Amniotic stem cell (primary cell): Measurements from ENCODE around the gene MAPK10.
"Not testable (repeated sequence)": the region's sequence is repeated elsewhere in the genome, so short reads cannot be mapped to it uniquely, and the experiment has no call there.

Source experiments
- DNase-seq: peaks from one replicate; lab custom pipeline; 2025; lab: John Stamatoyannopoulos, UW

Gene MAPK10

DNA sequence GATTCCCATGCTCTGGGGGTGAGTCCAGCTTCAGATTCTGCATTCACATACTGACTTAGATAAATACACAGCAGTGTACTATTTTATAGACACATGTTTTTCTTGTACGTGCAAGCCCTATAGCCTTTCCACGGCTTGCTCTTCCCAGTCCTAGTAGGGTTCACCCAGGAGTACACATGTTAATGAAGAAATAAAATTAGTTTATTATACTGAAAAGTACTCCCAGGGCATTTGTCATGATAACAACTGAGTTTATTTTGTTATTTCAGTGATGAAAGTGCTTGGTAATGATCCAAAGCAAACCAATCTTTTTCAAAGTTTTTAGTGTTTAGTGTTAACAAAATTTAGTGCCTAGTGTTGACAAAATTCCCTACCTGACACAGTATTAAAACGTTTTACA, 21.3 kb downstream of the MAPK10 start:
- DNase-seq = no peak

- no peak for DNase-seq
Measured at GRCh38 chr4:86334020-86334750, 25.7 kb downstream of the MAPK10 start.

- DNase-seq = no peak
Measured at GRCh38 chr4:86333236-86333635, 26.6 kb downstream of the MAPK10 start.

DNA sequence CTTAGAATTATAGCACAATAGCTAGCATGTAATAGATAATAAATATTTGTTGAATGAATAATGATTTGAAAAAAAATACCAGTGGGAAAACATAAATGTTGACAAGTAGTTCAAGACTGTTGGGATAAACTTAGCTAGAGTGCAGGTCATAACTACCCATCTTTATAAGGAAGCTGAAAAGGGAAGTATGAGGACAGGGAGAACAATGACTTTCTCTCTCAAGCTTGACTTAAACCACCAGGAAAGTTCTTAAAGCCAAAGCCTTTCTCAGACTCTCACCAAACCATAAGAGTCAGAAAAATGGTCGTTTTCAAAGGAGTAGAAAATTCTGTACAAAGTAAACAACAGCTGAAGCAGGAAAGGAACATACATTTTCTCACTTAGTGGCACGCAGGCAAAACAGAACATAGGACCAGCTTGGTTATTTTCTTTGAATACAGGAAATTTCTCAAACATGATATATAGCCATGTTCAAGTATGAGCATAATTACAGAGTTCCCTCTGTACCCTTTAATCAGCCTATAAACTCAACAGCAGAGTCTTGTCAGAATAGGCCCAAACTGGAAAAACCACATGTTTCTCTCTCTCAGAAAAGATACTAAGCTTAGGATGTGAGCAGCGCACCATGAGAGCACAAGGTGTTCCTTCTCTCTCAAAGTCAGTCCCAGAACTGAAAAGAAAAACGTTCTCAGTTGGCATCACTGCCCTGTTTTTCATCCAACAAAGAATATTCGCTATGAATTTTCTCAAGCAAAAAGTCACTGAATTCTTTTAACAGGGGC, 28.7 kb downstream of the MAPK10 start:
- DNase-seq = no peak

DNA sequence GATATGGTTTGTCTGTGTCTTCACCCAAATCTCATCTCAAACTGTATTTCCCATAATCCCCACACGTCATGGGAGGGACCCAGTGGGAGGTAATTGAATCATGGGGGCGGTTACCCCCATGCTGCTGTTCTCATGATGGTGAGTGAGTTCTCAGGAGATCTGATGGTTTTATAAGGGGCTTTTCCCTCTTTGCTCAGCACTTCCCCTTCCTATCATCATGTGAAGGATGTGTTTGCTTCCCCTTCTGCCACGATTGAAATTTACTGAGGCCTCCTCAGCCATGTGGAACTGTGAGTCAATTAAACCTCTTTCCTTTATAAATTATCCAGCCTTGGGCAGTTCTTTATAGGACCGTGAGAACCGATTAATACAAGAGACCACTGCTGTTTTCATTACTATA, 29.4 kb downstream of the MAPK10 start:
- not testable (repeated sequence) for DNase-seq

GRCh38 chr4:86329431-86329830, 30.4 kb downstream of the MAPK10 start:
- DNase-seq = no peak

DNA sequence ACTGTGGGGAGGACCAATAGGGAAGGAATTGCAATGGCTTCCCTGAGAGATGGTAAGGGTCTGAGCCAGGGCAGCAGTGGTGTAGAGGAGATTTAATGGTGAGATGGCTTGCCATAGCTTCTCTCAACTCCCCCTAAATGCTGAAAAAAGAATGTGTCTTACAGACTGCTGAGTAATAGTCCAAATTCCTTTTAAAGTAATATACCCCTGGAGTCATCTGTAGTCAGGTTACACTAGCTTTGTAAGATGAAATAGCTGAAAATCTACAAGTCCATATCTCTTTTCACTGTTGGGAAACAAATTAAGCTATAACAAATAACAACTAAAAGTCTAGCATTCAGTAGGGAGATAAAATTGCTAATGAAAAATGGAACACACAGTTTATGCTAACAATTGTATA, 33.5 kb downstream of the MAPK10 start:
- peak; percentile 7 for DNase-seq

DNA sequence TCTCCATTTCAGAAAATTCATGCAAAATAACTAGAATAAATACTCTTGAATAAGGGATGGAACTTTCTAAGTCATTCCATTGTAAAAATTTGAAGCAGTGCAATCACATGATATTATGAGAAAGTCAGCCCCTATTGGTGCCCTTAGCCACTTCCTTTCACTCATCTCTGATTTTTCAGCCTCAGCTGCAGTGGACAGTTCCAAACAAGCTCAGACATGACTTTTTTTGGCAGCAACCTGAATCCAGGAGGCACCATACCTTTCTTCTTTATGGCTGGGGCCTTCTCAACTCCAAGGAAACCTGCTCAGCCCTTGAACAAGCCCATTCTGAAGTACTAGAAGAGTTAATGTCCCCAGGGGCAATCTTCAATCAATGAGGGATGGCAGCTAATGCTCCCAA, 40.5 kb downstream of the MAPK10 start:
- DNase-seq = no peak

DNA sequence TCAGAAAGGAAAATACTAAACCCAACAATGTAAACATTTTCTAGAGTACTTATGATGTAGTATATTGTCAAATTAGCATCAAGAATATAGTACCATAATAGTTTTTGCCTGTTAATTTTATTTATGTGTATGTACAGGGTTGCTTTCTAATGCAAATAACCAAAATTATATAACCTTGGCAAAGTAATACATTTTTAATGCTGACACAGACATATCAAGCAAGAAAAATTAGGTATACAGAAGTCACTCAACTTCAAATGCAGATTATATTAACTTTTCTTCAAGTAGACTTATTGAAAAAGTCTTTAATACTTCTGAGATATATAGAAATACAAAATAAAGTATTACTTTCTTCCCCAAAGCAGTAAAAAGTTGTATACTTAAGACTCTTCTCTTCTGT, 44.3 kb downstream of the MAPK10 start:
- DNase-seq = no peak

GRCh38 chr4:86313656-86314055, 46.2 kb downstream of the MAPK10 start:
- no peak for DNase-seq

DNA sequence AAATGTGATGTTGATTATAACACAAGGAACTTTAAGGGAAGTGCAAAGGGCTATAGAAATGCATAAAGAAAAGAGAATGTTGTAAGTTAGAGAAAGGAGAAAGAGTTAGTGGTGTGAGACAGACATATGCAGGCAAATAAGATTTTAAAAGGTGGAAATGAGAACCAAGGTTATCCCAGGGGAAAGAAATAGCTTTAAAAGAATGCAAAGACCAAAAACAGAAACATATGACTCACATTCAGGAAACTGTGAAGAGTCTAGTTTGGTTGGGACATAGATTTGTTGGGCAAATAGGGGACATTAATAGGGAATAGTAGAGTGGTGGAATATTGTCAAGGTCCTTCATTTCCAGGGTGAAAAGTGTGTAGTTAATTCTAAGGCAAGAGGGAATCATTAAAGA, 52.4 kb downstream of the MAPK10 start:
- DNase-seq = no peak

DNA sequence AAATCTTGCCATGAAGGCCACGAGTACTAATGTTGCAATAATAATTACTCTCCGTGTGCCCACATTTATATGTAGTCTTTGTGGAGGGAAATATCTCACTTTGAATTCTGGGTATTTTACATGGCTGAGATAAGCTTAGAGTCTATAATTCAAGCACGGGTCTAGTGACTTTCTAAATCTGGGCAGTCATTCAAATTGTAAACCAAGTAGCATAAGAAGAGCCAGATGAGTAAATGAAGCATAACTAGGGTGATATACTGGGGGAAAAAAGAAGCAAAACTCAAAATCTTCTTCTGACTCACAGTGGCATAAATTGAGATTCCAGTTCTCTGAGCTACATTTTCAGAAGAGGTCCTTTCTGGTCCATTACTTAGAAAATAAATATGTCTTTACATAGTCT, 53.0 kb downstream of the MAPK10 start:
- DNase-seq = peak; percentile 35

DNA sequence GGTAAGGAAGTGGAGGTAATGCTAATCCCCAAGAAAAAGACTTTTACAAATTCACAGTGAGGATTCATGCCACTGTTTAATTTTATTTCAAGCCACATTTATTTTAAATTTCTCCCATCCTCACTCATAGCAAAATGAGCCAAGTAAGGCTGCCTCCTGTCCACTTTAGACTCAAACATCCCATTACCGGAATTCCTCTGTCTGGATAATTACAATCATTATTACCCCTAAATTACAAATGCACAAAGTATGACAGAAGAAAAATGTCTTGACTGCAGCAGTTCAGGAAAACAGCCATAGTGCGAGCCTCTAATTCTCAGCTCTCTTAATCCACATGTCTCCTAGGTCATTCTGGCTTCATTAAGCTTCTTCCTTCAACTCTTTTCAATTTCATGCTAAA, 57.0 kb downstream of the MAPK10 start:
- DNase-seq = no peak

- no peak for DNase-seq
Measured at GRCh38 chr4:86302251-86302650, 57.6 kb downstream of the MAPK10 start.

GRCh38 chr4:86300516-86300915, 59.3 kb downstream of the MAPK10 start:
- DNase-seq = no peak

- no peak for DNase-seq
Measured at GRCh38 chr4:86296865-86297264, 63.0 kb downstream of the MAPK10 start.

GRCh38 chr4:86294883-86295282, 65.0 kb downstream of the MAPK10 start:
- DNase-seq = no peak

- DNase-seq = no peak
Measured at GRCh38 chr4:86291180-86291579, 68.7 kb downstream of the MAPK10 start.

- DNase-seq = no peak
Measured at GRCh38 chr4:86286726-86287125, 73.1 kb downstream of the MAPK10 start.

DNA sequence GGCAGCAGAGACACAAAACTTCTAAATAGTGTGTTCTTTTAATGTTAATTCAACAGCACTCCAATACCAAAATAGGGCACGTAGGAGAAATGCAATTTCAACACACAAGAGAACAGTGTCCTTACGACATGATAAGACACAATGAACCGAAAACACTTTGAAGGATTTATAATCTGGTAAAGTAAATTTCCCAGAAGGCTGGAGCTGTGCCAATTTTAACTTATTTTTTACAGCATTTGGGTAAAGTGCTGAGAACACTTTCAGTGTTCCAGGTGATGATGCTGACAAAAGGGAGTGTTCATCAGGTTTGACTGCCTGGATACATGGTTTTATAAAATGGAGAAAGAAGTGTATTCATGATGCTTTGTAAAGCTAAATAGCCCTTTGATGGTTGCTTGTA, 76.5 kb downstream of the MAPK10 start:
- DNase-seq = no peak

DNA sequence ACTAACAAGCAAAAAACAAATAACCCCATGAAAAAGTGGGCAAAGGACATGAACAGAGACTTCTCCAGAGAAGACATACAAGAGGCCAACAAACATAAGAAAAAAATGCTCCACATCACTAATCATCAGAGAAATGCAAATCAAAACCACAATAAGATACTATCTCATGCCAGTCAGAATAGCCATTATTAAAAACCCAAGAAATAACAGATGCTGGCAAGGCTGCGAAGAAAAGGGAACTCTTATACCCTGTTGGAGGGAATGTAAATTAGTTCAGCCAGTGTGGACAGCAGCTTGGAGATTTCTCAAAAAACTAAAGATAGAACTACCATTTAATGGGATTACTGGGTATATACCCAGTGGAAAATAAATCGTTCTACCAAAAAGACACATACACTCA, 79.6 kb downstream of the MAPK10 start:
- no peak for DNase-seq

GRCh38 chr4:86279293-86279960, 80.4 kb downstream of the MAPK10 start:
- no peak for DNase-seq

DNA sequence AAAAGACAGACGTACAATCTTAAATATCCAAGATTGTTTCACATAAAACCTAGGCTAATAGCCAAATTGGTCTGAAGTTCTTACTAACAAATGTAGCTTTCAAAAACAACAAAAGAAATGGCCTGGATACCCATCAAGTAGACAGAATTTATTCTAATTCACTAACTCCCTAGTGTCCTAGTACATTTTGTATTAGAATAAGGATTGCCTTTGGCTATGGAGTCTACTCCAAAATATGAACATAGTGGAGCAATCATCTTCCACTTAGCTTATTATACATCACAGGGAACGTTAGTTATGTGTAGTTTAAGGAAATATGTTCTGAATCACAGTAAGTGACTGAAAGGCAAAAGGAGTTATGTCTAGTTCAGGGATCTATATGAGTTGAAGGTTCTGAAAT, 81.7 kb downstream of the MAPK10 start:
- no peak for DNase-seq
